Spleen (tissue), 7 donors: ENCODE data around the gene GRPEL1.

Source experiments
- CTCF ChIP-seq, 11 experiments: fragments of 200-600 bp in 7 of 11; fragments of 450-650 bp in 4 of 11; sonication (generic) in 4 of 11; IDR thresholded peaks in 8 of 11; conservative IDR thresholded peaks in 3 of 11; 1 replicate in 7 of 11; 2 replicates in 4 of 11; pipeline versions ENCODE4 v1.4.0 to v1.8.0; 2016 to 2021; ENCODE audit warnings: antibody characterized with exemption in 11 of 11, inconsistent platforms in 4 of 11, mild to moderate bottlenecking in 1 of 11
- POLR2A ChIP-seq, 3 donors: fragments of 450-650 bp; IDR thresholded peaks; one replicate each; pipeline ENCODE4 v1.5.1; 2017; ENCODE audit warnings: antibody characterized with exemption in 3 of 3, mild to moderate bottlenecking in 1 of 3
- donor health status: DM: no; HTN: no; CAD: no; lungs with moderate emphysema.
- donor health status: DM: no; HTN: no; CAD: no.
- donor health status: DM: no; HTN: no; CAD: no.

GRCh38 chr4:7062816-7063215 is 5.0 kb downstream of the GRPEL1 start:
- TF ChIP-seq CTCF (IDR thresholded peaks at IDR 0.05 in 8 of 11, conservative IDR thresholded peaks at IDR 0.05 in 3 of 11) (no peak), POLR2A (IDR thresholded peaks at IDR 0.05) (no peak)
